HG02870 (cell line): ENCODE data around the gene CACNA2D4.

Experiments
- ATAC-seq: cut with Tn5 transposase; IDR thresholded peaks from one replicate; pipeline ENCODE4 v1.9.1; 2021; ENCODE audit warnings: mild to moderate bottlenecking, moderate library complexity; ENCODE audit not compliant: unreplicated experiment

CACNA2D4 gene

GRCh38 chr12:1890810-1891209 lies 27.6 kb downstream of the CACNA2D4 start:
- ATAC-seq, result no peak

DNA sequence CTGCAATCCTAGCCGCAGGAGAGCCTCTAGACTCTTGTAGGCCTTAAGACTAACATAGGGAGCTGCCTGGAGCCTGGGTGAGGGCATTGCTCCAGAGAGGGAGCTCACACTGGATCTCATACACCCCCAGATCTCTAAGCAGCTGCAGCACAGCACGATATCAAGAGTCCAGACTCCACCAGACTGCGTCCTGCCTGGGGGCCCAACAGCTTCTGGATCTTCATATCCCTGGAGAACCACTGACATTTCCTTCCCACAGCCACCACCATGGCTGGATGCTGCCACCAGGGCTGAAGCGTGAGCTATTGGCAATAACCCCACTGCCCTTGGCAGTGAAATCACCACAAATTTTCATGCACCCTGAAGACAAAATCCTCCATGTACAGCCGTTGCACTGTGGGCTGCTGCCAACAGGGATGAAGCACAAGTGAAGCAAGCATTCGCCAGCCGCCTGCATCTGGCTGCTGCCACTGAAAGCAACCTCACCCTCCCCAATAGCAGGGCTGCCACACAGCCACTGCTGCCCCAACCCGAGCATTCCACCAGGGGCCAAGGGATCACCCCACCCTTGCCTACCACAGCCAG lies 28.2 kb downstream of the CACNA2D4 start:
- ATAC-seq, result no peak

- ATAC-seq, result no peak
Observed at GRCh38 chr12:1888923-1889322, 29.5 kb downstream of the CACNA2D4 start.

- ATAC-seq, result no peak
Observed at GRCh38 chr12:1886396-1887008, 31.9 kb downstream of the CACNA2D4 start.

DNA sequence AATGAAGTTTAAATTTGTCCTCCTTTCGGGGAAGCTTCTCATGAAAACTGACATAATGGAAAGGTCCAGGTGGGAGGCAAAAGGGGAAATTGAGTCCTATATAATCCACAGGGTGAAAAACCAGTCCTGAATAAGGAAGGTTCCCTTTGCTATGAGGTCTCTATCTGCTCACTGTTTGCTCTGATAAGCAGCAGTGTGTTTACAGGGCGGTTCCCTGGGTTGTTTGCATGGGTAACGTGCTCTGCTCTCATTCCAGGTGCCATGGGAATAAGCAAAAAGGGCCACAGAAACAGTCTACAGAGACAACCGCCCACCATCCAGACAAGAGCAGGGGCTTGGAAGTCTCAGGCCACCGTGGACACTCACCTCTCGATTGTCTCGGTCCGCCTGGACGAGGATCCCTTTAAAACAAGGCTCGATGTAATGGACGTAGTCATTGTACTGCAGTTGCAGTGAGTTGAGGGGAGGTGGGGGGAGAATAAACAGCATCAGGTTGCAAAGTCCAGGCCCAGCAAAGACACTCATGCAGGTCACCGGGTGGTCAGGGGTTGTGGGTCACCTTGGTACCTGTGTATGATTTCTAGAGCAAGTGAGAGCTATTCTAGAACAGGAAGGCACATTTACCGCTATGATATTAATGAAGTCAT lies 32.7 kb downstream of the CACNA2D4 start:
- no peak for ATAC-seq

GRCh38 chr12:1885082-1885596 lies 33.3 kb downstream of the CACNA2D4 start:
- no peak for ATAC-seq

- ATAC-seq, result no peak
Observed at GRCh38 chr12:1884651-1885050, 33.8 kb downstream of the CACNA2D4 start.

DNA sequence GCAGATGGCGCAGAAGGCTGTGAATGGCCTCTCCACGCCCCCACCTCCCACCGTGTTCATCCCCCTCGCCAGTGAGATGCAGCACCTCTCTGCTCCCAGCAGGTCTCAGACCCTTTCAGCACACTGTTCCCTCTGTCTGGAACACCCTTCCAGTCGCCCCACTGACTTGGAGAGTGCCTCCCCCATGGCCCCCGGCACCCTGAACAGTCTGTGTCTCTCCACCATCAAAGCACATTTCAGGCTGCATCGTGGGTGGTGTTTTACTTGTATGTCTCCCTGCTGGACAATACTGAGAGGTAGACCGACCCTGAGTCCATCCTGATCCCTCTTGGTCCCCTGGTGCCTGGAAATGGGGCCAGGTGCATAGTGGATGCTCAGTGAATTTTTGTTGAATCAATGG lies 34.9 kb downstream of the CACNA2D4 start:
- no peak for ATAC-seq

GRCh38 chr12:1882850-1883470 lies 35.5 kb downstream of the CACNA2D4 start:
- no peak for ATAC-seq

GRCh38 chr12:1882405-1882804 lies 36.0 kb downstream of the CACNA2D4 start:
- no peak for ATAC-seq

DNA sequence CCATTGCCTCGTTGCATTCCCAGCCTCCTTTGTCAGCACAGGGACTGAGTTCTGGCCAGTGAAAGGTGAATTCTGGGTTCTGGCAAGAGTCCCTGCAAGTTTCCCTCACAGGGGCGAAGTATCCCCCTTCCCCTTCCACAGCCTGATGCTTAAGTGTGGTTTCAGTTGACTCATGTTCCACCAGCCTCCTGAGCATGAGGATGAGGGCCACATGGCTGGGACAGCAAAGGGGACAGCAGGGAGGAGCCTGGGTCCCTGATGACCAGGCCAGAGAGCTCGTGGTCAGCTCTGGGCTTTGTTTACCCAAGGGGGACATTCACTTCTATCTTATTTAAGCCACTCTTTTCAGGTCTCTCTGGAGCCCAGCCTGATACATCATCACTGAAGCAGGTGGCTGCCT lies 36.5 kb downstream of the CACNA2D4 start:
- ATAC-seq, result no peak

DNA sequence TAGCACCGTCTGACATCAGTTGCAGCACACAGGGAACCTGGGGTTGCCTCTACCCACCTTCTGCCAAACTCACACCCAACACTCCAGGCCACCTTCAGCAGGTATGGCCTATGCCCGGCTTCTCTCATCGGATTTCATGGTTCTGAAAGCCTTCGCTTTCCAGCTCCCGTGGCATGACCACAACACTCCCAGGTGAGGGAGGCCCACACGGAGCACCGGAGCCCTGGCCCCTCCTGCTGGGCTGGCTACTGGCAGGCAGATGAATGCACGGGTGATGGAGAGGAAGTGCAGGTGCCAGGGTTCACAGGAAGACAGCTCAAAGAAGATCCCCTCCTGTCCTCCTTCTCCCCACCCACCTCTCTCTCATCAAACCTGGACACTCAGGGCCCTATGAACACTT lies 37.2 kb downstream of the CACNA2D4 start:
- ATAC-seq, result no peak

GRCh38 chr12:1880876-1881275 lies 37.6 kb downstream of the CACNA2D4 start:
- ATAC-seq, result no peak

GRCh38 chr12:1880153-1880845 lies 38.2 kb downstream of the CACNA2D4 start:
- ATAC-seq, result no peak

GRCh38 chr12:1879633-1880032 lies 38.8 kb downstream of the CACNA2D4 start:
- no peak for ATAC-seq

DNA sequence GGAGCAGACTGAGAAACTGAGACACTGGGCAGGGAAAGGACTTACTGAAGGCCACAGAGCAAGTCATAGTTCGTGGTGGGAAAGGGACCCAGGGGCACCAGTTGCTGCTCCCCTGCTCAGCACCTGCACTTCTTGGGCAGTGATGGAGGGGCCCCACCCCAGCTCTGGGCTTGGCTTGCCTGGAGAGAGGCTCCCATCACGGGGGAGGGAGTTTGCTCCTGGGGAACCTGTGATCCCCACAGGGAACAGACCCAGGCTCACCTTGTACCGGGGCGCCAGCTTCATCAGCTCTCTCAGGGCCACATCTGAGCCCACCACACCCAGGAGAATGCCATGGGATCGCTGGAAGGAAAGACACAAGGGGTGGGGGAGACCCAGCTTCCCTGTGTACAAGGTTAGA lies 39.8 kb downstream of the CACNA2D4 start:
- no peak for ATAC-seq

GRCh38 chr12:1878214-1878613 lies 40.2 kb downstream of the CACNA2D4 start:
- ATAC-seq, result no peak

DNA sequence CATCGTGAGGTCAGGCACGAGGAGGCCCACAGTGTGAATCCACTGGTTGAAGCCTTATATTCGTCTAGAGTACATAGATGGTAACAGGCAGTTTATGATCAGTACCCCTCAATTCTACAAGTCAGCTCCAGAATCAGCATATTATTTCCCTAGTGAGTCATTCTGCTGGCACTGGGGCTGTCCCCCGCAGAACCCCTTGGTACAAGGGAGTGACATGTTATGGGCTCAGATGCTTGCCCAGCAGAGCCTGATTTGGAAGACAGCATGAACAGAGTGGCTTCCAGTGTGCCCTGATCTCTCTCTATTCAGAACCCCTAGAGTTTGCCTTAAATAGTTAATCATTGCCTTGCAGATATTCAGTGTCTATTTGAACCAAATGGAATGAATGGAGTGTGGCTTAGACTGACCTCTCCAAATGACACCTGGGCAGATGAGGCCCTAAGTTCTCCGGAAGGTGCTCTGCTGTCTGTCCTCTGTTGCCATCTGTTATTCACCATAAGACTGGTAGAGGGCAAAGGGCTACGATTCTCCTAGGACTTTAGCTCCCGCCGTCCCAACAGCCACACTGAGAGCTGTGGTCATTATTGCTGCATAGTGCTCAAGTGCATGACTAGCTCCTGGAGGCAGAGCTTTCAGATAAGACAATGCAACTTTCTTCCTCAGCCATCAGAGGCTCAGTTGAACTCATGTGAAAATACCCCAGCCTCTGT lies 41.1 kb downstream of the CACNA2D4 start:
- no peak for ATAC-seq

GRCh38 chr12:1876086-1876485 lies 42.4 kb downstream of the CACNA2D4 start:
- ATAC-seq, result no peak

GRCh38 chr12:1875608-1876007 lies 42.8 kb downstream of the CACNA2D4 start:
- no peak for ATAC-seq
